Mesothelial cell of epicardium (in vitro differentiated cells): ENCODE results near the gene ZNF546. TPM values are rescaled to one million over a fixed set of nuclear protein-coding genes. Genes with fewer than 3 reads are reported as not detected.
A peak's percentile ranks its signal among the peaks of the same experiment; 100 is the strongest.

ENCODE experiments used
- DNase-seq, 2 experiments: peaks; one replicate each; pipeline ENCODE4 v3.0.0; 2021; ENCODE audit warnings: low spot score in 2 of 2; ENCODE audit not compliant: unreplicated experiment in 2 of 2
- H3K27ac Mint-ChIP-seq: 2 replicates; pipeline ENCODE4 v1.8.0; 2021; ENCODE audit warnings: mixed read lengths
- H3K27me3 Mint-ChIP-seq: 2 replicates; pipeline ENCODE4 v1.8.0; 2021; ENCODE audit warnings: low read depth, mixed read lengths
- H3K36me3 Mint-ChIP-seq: 2 replicates; pipeline ENCODE4 v1.8.0; 2021; ENCODE audit warnings: mixed read lengths
- H3K4me1 Mint-ChIP-seq: 2 replicates; pipeline ENCODE4 v1.8.0; 2021; ENCODE audit warnings: mixed read lengths
- H3K4me3 Mint-ChIP-seq: 2 replicates; pipeline ENCODE4 v1.8.0; 2021; ENCODE audit warnings: mild to moderate bottlenecking, moderate library complexity, mixed read lengths
- H3K9me3 Mint-ChIP-seq: 2 replicates; pipeline ENCODE4 v1.8.0; 2021; ENCODE audit warnings: mixed read lengths
- CTCF ChIP-seq: fragments of 200-600 bp; sonication (generic); IDR thresholded peaks from one replicate; pipeline ENCODE4 v1.5.0; 2021; ENCODE audit warnings: antibody characterized with exemption; ENCODE audit not compliant: unreplicated experiment
- total RNA-seq: library from RNA; stranded (reverse); gene quantifications from 3 replicates; pipeline ENCODE4 v1.2.1, GENCODE V29; 2021

ZNF546 gene
- total RNA-seq, 1 donor from 2014 or later, result 6.8 TPM

GRCh38 chr19:39971380-39972035, 25.4 kb upstream of the ZNF546 start:
- Mint-ChIP-seq H3K4me1 (peaks cover 28% of the 10 kb centered on the region), H3K27me3 (no peaks in the 10 kb centered on the region), H3K9me3 (no peaks in the 10 kb centered on the region), H3K4me3 (peak overlapping the region; percentile 98), H3K27ac (peak overlapping the region; percentile 98), H3K36me3 (peaks cover 22% of the 10 kb centered on the region)
- DNase-seq, result peak in 1 of 2 experiments; percentile 23
- TF ChIP-seq CTCF, result no peak

- peaks cover 43% of the 10 kb centered on the region for H3K36me3 Mint-ChIP-seq
- DNase-seq, result no peak
These were observed 22.3 kb upstream of the ZNF546 start for GRCh38 chr19:39974377-39975155.

GRCh38 chr19:39982883-39983282, 14.0 kb upstream of the ZNF546 start:
- H3K4me3 Mint-ChIP-seq, result no peak overlapping the region
- H3K4me1 Mint-ChIP-seq, result no peaks in the 10 kb centered on the region
- peaks cover 44% of the 10 kb centered on the region for H3K9me3 Mint-ChIP-seq
- TF ChIP-seq CTCF, result no peak
- DNase-seq, result no peak
- H3K36me3 Mint-ChIP-seq, result peaks cover 82% of the 10 kb centered on the region
- H3K27ac Mint-ChIP-seq, result no peak overlapping the region
- H3K27me3 Mint-ChIP-seq, result no peaks in the 10 kb centered on the region

More at GRCh38 chr19:39974377-39975155, 22.3 kb upstream of the ZNF546 start:
- Mint-ChIP-seq H3K27me3 (no peaks in the 10 kb centered on the region), H3K27ac (no peak overlapping the region), H3K4me3 (no peak overlapping the region), H3K4me1 (peaks cover 23% of the 10 kb centered on the region), H3K9me3 (no peaks in the 10 kb centered on the region)
- TF ChIP-seq CTCF, result no peak

- Mint-ChIP-seq H3K4me3 (no peak overlapping the region), H3K36me3 (peaks cover 73% of the 10 kb centered on the region), H3K27ac (no peak overlapping the region), H3K9me3 (peaks cover 46% of the 10 kb centered on the region), H3K27me3 (no peaks in the 10 kb centered on the region), H3K4me1 (no peaks in the 10 kb centered on the region)
- no peak for TF ChIP-seq CTCF
- DNase-seq, result no peak
These were observed 13.1 kb upstream of the ZNF546 start for GRCh38 chr19:39983695-39984300.

- Mint-ChIP-seq H3K4me1 (no peaks in the 10 kb centered on the region), H3K9me3 (peaks cover 53% of the 10 kb centered on the region), H3K27ac (no peak overlapping the region), H3K4me3 (no peak overlapping the region), H3K27me3 (no peaks in the 10 kb centered on the region), H3K36me3 (peaks cover 53% of the 10 kb centered on the region)
- no peak for DNase-seq
- TF ChIP-seq CTCF, result no peak
These were observed 10.2 kb upstream of the ZNF546 start for GRCh38 chr19:39986643-39987042.
